ENCODE data around the gene OR5L1.

DNA sequence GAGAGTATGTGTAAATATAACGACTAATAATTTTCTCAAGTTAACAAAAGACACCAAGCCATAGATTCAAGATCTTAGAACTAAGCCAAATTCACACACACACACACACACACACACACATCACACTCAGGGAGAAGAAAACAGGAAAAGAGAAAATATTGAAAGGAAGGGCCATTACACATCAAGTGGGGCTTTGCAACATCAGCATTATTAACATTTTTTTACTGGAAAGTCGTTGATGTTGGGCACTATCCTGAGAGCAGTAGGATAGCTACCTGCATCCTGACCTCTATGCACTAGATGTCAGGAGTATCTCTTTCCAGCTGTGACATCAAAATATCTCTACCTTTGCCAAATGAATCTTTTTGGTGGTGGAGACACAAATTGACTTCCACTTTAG, 36.3 kb downstream of the OR5L1 start:
- TF ChIP-seq, protein P1, sequence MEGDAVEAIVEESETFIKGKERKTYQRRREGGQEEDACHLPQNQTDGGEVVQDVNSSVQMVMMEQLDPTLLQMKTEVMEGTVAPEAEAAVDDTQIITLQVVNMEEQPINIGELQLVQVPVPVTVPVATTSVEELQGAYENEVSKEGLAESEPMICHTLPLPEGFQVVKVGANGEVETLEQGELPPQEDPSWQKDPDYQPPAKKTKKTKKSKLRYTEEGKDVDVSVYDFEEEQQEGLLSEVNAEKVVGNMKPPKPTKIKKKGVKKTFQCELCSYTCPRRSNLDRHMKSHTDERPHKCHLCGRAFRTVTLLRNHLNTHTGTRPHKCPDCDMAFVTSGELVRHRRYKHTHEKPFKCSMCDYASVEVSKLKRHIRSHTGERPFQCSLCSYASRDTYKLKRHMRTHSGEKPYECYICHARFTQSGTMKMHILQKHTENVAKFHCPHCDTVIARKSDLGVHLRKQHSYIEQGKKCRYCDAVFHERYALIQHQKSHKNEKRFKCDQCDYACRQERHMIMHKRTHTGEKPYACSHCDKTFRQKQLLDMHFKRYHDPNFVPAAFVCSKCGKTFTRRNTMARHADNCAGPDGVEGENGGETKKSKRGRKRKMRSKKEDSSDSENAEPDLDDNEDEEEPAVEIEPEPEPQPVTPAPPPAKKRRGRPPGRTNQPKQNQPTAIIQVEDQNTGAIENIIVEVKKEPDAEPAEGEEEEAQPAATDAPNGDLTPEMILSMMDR (conservative IDR thresholded peaks at IDR 0.05): no peak
- TF ChIP-seq ZFX (IDR thresholded peaks at IDR 0.05): no peak

Measured in C4-2B (cell line).